OCI-LY7 (cell line): Measurements from ENCODE around the gene CARMIL1.

ENCODE experiments used
- CTCF ChIP-seq: fragments of 200-600 bp; sonication (generic); conservative IDR thresholded peaks from 2 replicates; pipeline ENCODE4 v1.5.1; 2014; ENCODE audit warnings: mild to moderate bottlenecking, antibody characterized with exemption, low read length, moderate library complexity, mixed read lengths
- EZH2phosphoT487 ChIP-seq: fragments of 200-600 bp; sonication (generic); IDR thresholded peaks from 2 replicates; pipeline ENCODE4 v1.6.1; 2018; ENCODE audit warnings: low read depth, borderline replicate concordance, mild to moderate bottlenecking, mixed run types, antibody characterized with exemption, low read length, moderate library complexity, mixed read lengths

DNA sequence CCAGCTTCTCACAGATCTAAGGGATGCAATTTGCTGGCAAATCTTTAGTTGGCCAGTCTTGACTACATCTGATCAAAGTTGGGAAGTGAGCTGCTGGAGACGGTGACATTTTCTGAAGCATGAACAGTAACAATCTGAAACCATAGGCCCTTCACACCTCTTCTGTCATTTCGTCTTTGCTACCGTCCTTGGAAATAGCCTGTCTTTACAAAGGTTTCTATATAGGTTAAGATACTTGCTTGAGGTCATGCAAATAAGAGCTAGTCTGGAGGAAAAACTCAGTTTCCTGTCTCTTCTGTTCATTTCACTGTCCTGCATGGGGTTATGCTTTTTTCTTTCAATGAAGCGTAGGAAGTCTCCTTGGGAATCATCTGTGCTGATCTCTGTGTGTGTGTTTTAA is 55.6 kb downstream of the CARMIL1 start:
- TF ChIP-seq CTCF (no peak), EZH2phosphoT487 (no peak)
